H54 (cell line): ENCODE measurements around the gene RNASEH2C.
"Not testable (repeated sequence)": the region's sequence is repeated elsewhere in the genome, so short reads cannot be mapped to it uniquely, and the experiment has no call there.

Experiments used
- DNase-seq: peaks from one replicate; pipeline ENCODE4 v3.0.0; 2011; ENCODE audit warnings: low spot score, mixed read lengths; ENCODE audit not compliant: insufficient read length
- FAIRE-seq: peaks from 3 replicates; lab custom pipeline; 2011; peaks lifted over from hg19 to GRCh38; lab: Jason Lieb, UNC
- POLR2A ChIP-seq: IDR thresholded peaks from 2 replicates; pipeline ENCODE4 v1.6.1; 2011; ENCODE audit warnings: low read depth, mild to moderate bottlenecking, low read length

RNASEH2C gene

GRCh38 chr11:65709661-65710060, 10.9 kb downstream of the RNASEH2C start:
- DNase-seq (no peak), FAIRE-seq (no peak)

GRCh38 chr11:65708451-65708850, 12.1 kb downstream of the RNASEH2C start:
- FAIRE-seq (no peak), DNase-seq (no peak)
- TF ChIP-seq POLR2A = no peak

More at GRCh38 chr11:65709661-65710060, 10.9 kb downstream of the RNASEH2C start:
- no peak for TF ChIP-seq POLR2A

DNA sequence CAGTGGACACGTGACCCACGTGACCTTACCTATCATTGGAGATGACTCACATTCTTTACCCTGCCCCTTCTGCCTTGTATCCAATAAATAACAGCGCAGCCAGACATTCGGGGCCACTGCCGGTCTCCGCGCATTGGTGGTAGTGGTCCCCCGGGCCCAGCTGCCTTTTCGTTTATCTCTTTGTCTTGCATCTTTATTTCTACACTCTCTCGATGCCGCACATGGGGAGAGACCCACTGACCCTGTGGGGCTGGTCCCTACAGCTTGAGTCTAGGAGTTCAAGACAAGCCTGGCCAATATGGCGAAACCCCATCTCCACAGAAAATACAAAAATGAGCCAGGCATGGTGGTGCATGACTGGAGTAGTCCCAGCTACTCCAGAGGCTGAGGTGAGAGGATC, 13.6 kb downstream of the RNASEH2C start:
- not testable (repeated sequence) for DNase-seq, FAIRE-seq

DNA sequence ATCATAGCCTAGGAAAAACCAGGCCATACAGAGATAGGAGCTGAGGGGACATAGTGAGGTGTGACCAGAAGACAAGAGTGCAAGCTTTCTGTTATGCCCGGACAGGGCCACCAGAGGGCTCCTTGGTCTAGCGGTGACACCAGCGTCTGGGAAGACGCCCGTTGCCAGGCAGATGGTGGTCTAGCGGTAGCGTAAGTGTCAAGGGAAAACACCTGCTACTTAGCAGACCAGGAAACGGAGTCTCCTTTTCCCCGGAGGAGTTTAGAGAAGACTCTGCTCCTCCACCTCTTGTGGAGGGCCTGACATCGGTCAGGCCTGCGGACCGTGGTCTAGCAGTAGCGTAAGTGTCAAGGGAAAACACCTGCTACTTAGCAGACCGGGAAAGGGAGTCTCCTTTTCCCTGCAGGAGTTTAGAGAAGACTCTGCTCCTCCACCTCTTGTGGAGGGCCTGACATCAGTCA, 14.3 kb downstream of the RNASEH2C start:
- not testable (repeated sequence) for DNase-seq, FAIRE-seq

DNA sequence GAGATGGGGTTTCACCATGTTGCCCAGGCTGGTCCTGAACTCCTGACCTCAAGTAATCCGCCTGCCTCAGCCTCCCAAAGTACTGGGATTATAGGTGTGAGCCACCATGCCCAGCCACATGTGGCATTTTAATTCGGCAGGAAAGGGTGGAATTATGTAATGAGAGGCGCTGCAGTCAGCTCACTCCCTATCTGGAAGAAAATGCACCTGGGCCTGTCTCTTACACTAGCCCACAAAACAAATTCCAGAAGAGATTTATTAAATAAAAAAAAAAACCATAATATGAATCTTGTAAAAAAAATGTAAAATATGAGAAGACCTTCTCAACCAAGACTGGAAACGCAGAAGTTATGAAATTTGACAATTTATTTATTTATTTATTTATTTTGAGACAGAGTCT, 16.8 kb downstream of the RNASEH2C start:
- FAIRE-seq = no peak
- no peak for TF ChIP-seq POLR2A
- DNase-seq = no peak

- DNase-seq = no peak
- TF ChIP-seq POLR2A = no peak
- FAIRE-seq = no peak
Measured at GRCh38 chr11:65701686-65702085, 18.9 kb downstream of the RNASEH2C start.

DNA sequence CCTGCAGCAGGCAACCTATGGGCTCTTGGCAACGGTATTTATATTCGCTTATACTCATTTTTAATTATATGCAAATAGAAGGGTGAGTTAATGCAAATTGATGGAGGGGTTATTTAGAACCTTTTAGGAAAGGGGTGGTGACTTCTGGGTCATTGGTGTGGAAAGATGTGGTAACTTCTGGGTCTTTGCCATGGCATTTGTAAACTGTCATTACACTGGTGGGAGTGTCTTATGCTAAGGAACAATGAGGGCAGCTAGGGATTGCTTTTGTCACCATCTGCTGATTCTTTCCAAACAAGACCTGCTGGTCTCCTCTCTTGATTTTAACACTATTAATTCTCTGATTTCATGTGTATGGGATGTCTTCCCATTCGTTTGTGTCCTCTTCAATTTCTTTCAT, 20.2 kb downstream of the RNASEH2C start:
- no peak for FAIRE-seq
- no peak for TF ChIP-seq POLR2A
- DNase-seq = no peak

- DNase-seq (no peak), FAIRE-seq (no peak)
- TF ChIP-seq POLR2A = no peak
Measured at GRCh38 chr11:65699306-65699705, 21.3 kb downstream of the RNASEH2C start.

DNA sequence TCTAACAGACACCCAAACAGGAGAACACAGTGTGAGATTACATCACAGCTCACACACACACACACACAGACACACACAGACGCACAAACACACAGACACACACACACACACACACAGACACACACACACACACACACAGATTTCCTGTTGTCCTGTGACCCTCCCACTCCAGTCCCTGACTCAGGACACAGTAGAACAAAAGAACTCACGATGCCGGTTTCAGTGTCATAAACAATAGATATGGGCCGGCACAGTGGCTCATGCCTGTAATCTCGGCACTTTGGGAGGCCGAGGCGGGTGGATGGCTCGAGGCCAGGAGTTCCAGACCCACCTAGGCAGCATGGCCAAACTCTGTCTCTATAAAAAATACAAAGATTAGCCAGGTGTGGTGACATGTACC, 22.4 kb downstream of the RNASEH2C start:
- DNase-seq (no peak), FAIRE-seq (no peak)
- no peak for TF ChIP-seq POLR2A

GRCh38 chr11:65696802-65697552, 23.6 kb downstream of the RNASEH2C start:
- FAIRE-seq (no peak), DNase-seq (no peak)
- TF ChIP-seq POLR2A = no peak

GRCh38 chr11:65695459-65696241, 24.9 kb downstream of the RNASEH2C start:
- FAIRE-seq = no peak
- TF ChIP-seq POLR2A = no peak
- no peak for DNase-seq

GRCh38 chr11:65692367-65692766, 28.2 kb downstream of the RNASEH2C start:
- DNase-seq (no peak), FAIRE-seq (no peak)
- TF ChIP-seq POLR2A = no peak

GRCh38 chr11:65691847-65692246, 28.8 kb downstream of the RNASEH2C start:
- not testable (repeated sequence) for FAIRE-seq, DNase-seq

GRCh38 chr11:65685981-65686380, 34.6 kb downstream of the RNASEH2C start:
- FAIRE-seq (no peak), DNase-seq (no peak)
- no peak for TF ChIP-seq POLR2A

GRCh38 chr11:65683480-65683879, 37.1 kb downstream of the RNASEH2C start:
- DNase-seq, FAIRE-seq: not testable (repeated sequence)
